Liver (tissue), 9 donors: ENCODE results near the gene CDS1. TPM values are rescaled to one million over a fixed set of nuclear protein-coding genes. Genes with fewer than 3 reads are reported as not detected.

Source experiments
- DNase-seq: peaks from one replicate; pipeline ENCODE4 v3.0.0-alpha.2; 2017; ENCODE audit warnings: low spot score
- H3K27ac ChIP-seq, 2 donors: one replicate each; pipeline ENCODE4 v1.7.0; 2013; ENCODE audit warnings: inconsistent platforms in 2 of 2, low read length in 2 of 2, control low read depth in 1 of 2, low read depth in 1 of 2, mild to moderate bottlenecking in 1 of 2
- H3K27me3 ChIP-seq, 4 donors: one replicate each; pipeline versions ENCODE4 v1.6.1 to v1.7.0; 2013; ENCODE audit warnings: low read length in 3 of 4, inconsistent platforms in 1 of 4, mild to moderate bottlenecking in 1 of 4, moderate library complexity in 1 of 4; ENCODE audit not compliant: control insufficient read depth in 4 of 4, insufficient read depth in 4 of 4
- H3K36me3 ChIP-seq, 4 donors: one replicate each; pipeline versions ENCODE4 v1.6.1 to v1.7.0; 2013; ENCODE audit warnings: low read length in 3 of 4, mild to moderate bottlenecking in 3 of 4, low read depth in 1 of 4, moderate library complexity in 1 of 4; ENCODE audit not compliant: control insufficient read depth in 4 of 4, insufficient read depth in 3 of 4
- H3K4me1 ChIP-seq, 4 donors: one replicate each; pipeline versions ENCODE4 v1.6.1 to v1.7.0; 2013; ENCODE audit warnings: low read length in 3 of 4, mild to moderate bottlenecking in 3 of 4, moderate library complexity in 1 of 4; ENCODE audit not compliant: control insufficient read depth in 4 of 4, insufficient read depth in 4 of 4
- H3K4me3 ChIP-seq, 3 donors: one replicate each; pipeline versions ENCODE4 v1.6.1 to v1.7.0; 2013; ENCODE audit warnings: low read length in 3 of 3, control low read depth in 1 of 3, low read depth in 1 of 3, mild to moderate bottlenecking in 1 of 3
- H3K9ac ChIP-seq, 2 donors: one replicate each; pipeline ENCODE4 v1.7.0; 2013; ENCODE audit warnings: low read length in 2 of 2, mild to moderate bottlenecking in 2 of 2, moderate library complexity in 2 of 2, control low read depth in 1 of 2, low read depth in 1 of 2
- H3K9me3 ChIP-seq, 4 donors: one replicate each; pipeline versions ENCODE4 v1.6.1 to v1.7.0; 2013; ENCODE audit warnings: low read length in 3 of 4; ENCODE audit not compliant: control insufficient read depth in 4 of 4
- EGR1 ChIP-seq, 2 donors: IDR thresholded peaks; 2 replicates each; pipeline ENCODE4 v1.6.1; 2016 to 2018; ENCODE audit warnings: antibody characterized with exemption in 2 of 2, low read depth in 2 of 2
- FOXA2 ChIP-seq: IDR thresholded peaks from 2 replicates; pipeline ENCODE4 v1.6.1; 2016; ENCODE audit warnings: antibody characterized with exemption
- HNF4A ChIP-seq, 2 donors: conservative IDR thresholded peaks; 2 replicates each; pipeline ENCODE4 v1.6.1; 2016; ENCODE audit warnings: antibody characterized with exemption in 2 of 2, mild to moderate bottlenecking in 2 of 2
- HNF4G ChIP-seq: IDR thresholded peaks from 2 replicates; pipeline ENCODE4 v1.6.1; 2016; ENCODE audit warnings: antibody characterized with exemption
- JUND ChIP-seq, 2 donors: IDR thresholded peaks; 2 replicates each; pipeline ENCODE4 v1.6.1; 2016; ENCODE audit warnings: antibody characterized with exemption in 2 of 2
- NR2F2 ChIP-seq: IDR thresholded peaks from 2 replicates; pipeline ENCODE4 v1.6.1; 2016; ENCODE audit warnings: antibody characterized with exemption
- RAD21 ChIP-seq, 2 donors: IDR thresholded peaks; 2 replicates each; pipeline ENCODE4 v1.6.1; 2016; ENCODE audit warnings: antibody characterized with exemption in 2 of 2, mild to moderate bottlenecking in 2 of 2
- WGBS: extraction: QIAGEN DNeasy Blood & Tissue Kit; methylation state at CpG from one replicate; pipeline ENCODE4 v1.1.7; 2013; 5-methylcytosine and 5-hydroxymethylcytosine counted together
- polyA plus RNA-seq, 2 donors: library from polyadenylated mRNA; stranded (reverse) in 1 of 2; unstranded in 1 of 2; fragments of 200-250 nt in 1 of 2; fragments of >200 nt in 1 of 2; fragmentation: Nextera tagmentation in 1 of 2; extraction: Ambion mirVana in 1 of 2; gene quantifications; one replicate each; pipeline versions ENCODE4 v1.2.1 to v1.2.3, GENCODE V29; 2013 to 2015
- total RNA-seq, 2 donors: library from RNA; depleted of rRNA; stranded (reverse); fragments of >200 nt; gene quantifications; one replicate each; pipeline ENCODE4 v1.2.3, GENCODE V29; 2014
- TF ChIP-seq, protein P1 (sequence below): IDR thresholded peaks from 2 replicates; pipeline ENCODE4 v1.6.1; 2016; ENCODE audit warnings: antibody characterized with exemption, mild to moderate bottlenecking
- TF ChIP-seq, protein P2 (sequence below): IDR thresholded peaks from 2 replicates; pipeline ENCODE4 v1.6.1; 2016; ENCODE audit warnings: antibody characterized with exemption
- TF ChIP-seq, protein P3 (sequence below): fragments of 150-350 bp; IDR thresholded peaks from 2 replicates; pipeline ENCODE4 v1.5.1; 2017; ENCODE audit warnings: improper control_type of control experiment, low read depth, low read length; ENCODE audit not compliant: missing input control
- TF ChIP-seq, protein P4 (sequence below): IDR thresholded peaks from 2 replicates; pipeline ENCODE4 v1.6.1; 2016; ENCODE audit warnings: antibody characterized with exemption
- TF ChIP-seq, protein P5 (sequence below): IDR thresholded peaks from 2 replicates; pipeline ENCODE4 v1.6.1; 2016; ENCODE audit warnings: antibody characterized with exemption
- donor health status: healthy.
- donor health status: healthy.
- donor health status: healthy.
- donor health status: healthy.
- donor health status: healthy.

The CDS1 gene
- total and polyA plus RNA-seq, 4 donors = 0.56 to 3.6 (median 0.78) TPM

DNA sequence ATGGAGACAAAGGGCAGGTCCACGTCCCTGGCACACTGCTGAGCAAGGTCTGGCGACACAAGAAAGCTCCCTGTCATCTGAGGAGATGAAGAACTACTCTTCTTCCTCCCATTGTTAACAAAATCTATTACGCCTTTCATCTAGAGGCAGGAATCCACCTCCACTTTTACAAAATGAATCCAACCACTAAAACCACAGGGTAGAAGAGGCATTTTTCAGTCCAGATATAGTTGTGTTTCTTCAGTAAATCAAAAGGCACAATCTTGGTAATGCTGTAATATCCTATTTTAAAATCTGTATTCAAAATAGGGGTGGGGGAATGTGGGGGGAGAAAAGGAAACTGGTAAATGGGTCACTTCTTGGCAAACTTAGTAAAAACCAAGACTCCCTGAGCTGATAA is 101.4 kb downstream of the CDS1 start:
- Histone ChIP-seq H3K36me3 (peaks cover 5 to 41% (median 29%) of the 10 kb centered on the region in 4 donors), H3K4me3 (no peak overlapping the region), H3K27ac (no peak overlapping the region), H3K4me1 (no peaks in the 10 kb centered on the region), H3K9ac (no peak overlapping the region), H3K27me3 (no peaks in the 10 kb centered on the region), H3K9me3 (no peaks in the 10 kb centered on the region)
- no peak for DNase-seq
- TF ChIP-seq, protein P1, sequence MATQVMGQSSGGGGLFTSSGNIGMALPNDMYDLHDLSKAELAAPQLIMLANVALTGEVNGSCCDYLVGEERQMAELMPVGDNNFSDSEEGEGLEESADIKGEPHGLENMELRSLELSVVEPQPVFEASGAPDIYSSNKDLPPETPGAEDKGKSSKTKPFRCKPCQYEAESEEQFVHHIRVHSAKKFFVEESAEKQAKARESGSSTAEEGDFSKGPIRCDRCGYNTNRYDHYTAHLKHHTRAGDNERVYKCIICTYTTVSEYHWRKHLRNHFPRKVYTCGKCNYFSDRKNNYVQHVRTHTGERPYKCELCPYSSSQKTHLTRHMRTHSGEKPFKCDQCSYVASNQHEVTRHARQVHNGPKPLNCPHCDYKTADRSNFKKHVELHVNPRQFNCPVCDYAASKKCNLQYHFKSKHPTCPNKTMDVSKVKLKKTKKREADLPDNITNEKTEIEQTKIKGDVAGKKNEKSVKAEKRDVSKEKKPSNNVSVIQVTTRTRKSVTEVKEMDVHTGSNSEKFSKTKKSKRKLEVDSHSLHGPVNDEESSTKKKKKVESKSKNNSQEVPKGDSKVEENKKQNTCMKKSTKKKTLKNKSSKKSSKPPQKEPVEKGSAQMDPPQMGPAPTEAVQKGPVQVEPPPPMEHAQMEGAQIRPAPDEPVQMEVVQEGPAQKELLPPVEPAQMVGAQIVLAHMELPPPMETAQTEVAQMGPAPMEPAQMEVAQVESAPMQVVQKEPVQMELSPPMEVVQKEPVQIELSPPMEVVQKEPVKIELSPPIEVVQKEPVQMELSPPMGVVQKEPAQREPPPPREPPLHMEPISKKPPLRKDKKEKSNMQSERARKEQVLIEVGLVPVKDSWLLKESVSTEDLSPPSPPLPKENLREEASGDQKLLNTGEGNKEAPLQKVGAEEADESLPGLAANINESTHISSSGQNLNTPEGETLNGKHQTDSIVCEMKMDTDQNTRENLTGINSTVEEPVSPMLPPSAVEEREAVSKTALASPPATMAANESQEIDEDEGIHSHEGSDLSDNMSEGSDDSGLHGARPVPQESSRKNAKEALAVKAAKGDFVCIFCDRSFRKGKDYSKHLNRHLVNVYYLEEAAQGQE = no peak
- TF ChIP-seq, protein P2, sequence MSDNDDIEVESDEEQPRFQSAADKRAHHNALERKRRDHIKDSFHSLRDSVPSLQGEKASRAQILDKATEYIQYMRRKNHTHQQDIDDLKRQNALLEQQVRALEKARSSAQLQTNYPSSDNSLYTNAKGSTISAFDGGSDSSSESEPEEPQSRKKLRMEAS = no peak
- TF ChIP-seq, protein P3, sequence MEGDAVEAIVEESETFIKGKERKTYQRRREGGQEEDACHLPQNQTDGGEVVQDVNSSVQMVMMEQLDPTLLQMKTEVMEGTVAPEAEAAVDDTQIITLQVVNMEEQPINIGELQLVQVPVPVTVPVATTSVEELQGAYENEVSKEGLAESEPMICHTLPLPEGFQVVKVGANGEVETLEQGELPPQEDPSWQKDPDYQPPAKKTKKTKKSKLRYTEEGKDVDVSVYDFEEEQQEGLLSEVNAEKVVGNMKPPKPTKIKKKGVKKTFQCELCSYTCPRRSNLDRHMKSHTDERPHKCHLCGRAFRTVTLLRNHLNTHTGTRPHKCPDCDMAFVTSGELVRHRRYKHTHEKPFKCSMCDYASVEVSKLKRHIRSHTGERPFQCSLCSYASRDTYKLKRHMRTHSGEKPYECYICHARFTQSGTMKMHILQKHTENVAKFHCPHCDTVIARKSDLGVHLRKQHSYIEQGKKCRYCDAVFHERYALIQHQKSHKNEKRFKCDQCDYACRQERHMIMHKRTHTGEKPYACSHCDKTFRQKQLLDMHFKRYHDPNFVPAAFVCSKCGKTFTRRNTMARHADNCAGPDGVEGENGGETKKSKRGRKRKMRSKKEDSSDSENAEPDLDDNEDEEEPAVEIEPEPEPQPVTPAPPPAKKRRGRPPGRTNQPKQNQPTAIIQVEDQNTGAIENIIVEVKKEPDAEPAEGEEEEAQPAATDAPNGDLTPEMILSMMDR = no peak
- TF ChIP-seq, protein P4, sequence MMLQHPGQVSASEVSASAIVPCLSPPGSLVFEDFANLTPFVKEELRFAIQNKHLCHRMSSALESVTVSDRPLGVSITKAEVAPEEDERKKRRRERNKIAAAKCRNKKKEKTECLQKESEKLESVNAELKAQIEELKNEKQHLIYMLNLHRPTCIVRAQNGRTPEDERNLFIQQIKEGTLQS = no peak
- TF ChIP-seq HNF4A (conservative IDR thresholded peaks at IDR 0.05) (no peak), JUND (IDR thresholded peaks at IDR 0.05) (no peak), HNF4G (no peak)
- 88% methylated on average over 3 of the region's 3 CpGs for WGBS

DNA sequence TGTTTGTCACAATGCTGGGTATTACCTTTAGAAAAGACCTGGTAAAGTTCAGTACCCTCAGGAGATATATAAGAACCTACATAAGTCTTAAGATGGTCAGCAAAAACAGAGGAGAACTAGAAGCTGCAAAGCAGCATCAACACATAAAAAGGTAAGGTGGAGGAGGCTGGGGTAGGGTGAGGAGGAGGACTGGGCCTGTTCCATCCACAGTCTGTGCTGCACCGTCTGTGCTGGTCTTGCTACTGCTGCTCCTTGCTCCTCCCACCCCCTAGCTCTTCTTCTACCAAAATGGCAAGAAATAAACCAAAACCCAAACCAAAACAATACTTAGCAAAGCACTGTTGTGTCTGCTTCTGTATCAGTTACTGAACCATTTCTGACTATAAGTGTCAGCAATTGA is 102.2 kb downstream of the CDS1 start:
- no peak for DNase-seq
- no peak for TF ChIP-seq FOXA2
- no peaks in the 10 kb centered on the region for H3K9me3 ChIP-seq
- H3K4me1 ChIP-seq = no peaks in the 10 kb centered on the region
- WGBS = 93% methylated on average over 1 of the region's 1 CpG
- no peak overlapping the region for H3K9ac ChIP-seq
- no peaks in the 10 kb centered on the region for H3K27me3 ChIP-seq
- no peak overlapping the region for H3K4me3 ChIP-seq
- peaks cover 5 to 37% (median 29%) of the 10 kb centered on the region in 4 donors for H3K36me3 ChIP-seq
- H3K27ac ChIP-seq = no peak overlapping the region

DNA sequence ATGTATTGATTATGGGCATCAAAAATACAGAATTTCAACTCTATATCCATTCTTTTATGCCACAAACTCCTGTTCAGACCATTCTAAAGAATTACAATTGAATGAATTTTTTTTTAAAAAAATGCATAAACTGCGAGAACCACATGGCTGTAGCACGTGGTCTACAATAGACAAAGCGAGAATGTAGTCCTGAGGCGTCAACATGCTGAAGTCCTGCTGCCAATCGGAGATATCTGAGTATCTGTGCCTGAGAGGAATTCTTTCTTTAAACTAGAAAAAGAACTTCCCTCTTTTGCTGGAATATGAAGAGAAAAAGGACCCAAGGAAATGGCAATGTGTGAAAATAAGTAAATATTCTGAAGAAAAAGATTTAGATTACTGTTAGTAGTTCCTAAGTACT is 105.7 kb downstream of the CDS1 start:
- no peak for DNase-seq
- Histone ChIP-seq H3K4me1 (no peaks in the 10 kb centered on the region), H3K9me3 (no peaks in the 10 kb centered on the region), H3K27me3 (no peaks in the 10 kb centered on the region), H3K27ac (no peak overlapping the region), H3K9ac (no peak overlapping the region), H3K36me3 (peaks cover 3 to 38% (median 29%) of the 10 kb centered on the region in 4 donors), H3K4me3 (no peak overlapping the region)
- TF ChIP-seq, protein P5, sequence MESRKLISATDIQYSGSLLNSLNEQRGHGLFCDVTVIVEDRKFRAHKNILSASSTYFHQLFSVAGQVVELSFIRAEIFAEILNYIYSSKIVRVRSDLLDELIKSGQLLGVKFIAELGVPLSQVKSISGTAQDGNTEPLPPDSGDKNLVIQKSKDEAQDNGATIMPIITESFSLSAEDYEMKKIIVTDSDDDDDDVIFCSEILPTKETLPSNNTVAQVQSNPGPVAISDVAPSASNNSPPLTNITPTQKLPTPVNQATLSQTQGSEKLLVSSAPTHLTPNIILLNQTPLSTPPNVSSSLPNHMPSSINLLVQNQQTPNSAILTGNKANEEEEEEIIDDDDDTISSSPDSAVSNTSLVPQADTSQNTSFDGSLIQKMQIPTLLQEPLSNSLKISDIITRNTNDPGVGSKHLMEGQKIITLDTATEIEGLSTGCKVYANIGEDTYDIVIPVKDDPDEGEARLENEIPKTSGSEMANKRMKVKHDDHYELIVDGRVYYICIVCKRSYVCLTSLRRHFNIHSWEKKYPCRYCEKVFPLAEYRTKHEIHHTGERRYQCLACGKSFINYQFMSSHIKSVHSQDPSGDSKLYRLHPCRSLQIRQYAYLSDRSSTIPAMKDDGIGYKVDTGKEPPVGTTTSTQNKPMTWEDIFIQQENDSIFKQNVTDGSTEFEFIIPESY = no peak
- TF ChIP-seq FOXA2 (no peak), HNF4A (conservative IDR thresholded peaks at IDR 0.05) (no peak), HNF4G (no peak), EGR1 (IDR thresholded peaks at IDR 0.05; ENCODE audit: low read depth in 2 of 2) (no peak), RAD21 (IDR thresholded peaks at IDR 0.05) (no peak), NR2F2 (no peak)
- TF ChIP-seq, protein P2 = no peak
- 95% methylated on average over 5 of the region's 5 CpGs for WGBS
